ENCODE results near the gene ESRRA.
A peak's percentile ranks its signal among the peaks of the same experiment; 100 is the strongest.

The ESRRA gene

DNA sequence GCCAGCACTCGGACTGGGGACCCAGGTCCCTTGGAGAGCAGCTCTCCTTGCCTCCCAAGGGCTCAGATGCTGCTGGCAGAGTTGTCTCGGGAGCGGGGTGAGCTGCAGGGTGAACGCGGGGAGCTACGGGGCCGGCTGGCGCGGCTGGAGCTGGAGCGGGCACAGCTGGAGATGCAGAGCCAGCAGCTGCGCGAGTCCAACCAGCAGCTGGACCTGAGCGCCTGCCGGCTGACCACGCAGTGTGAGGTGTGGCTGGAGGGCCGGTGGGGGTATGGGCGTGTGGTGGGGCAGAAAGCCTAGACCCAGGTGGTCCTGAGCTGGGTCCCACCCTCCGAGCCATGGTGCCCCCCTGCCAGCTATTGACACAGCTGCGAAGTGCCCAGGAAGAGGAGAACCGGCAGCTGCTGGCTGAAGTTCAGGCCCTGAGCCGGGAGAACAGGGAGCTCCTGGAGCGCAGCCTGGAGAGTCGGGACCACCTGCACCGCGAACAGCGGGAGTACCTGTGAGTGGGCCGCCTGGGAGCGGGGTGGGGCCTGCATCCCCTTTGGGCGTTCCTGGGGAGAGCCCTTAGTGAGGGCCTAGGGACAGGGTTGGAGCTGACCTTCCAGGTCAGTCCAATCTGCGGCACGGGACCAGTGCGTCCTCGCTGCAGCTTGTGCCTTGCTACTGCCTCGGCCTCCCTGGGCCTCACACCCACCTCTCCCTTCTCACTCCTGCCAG lies 47.8 kb downstream of the ESRRA start:
- no peak for DNase-seq

- no peak for DNase-seq
Measured at GRCh38 chr11:64353715-64354506, 48.6 kb downstream of the ESRRA start.

GRCh38 chr11:64355078-64355940 lies 50.0 kb downstream of the ESRRA start:
- no peak for DNase-seq

GRCh38 chr11:64356498-64357411 lies 51.4 kb downstream of the ESRRA start:
- DNase-seq: no peak

DNA sequence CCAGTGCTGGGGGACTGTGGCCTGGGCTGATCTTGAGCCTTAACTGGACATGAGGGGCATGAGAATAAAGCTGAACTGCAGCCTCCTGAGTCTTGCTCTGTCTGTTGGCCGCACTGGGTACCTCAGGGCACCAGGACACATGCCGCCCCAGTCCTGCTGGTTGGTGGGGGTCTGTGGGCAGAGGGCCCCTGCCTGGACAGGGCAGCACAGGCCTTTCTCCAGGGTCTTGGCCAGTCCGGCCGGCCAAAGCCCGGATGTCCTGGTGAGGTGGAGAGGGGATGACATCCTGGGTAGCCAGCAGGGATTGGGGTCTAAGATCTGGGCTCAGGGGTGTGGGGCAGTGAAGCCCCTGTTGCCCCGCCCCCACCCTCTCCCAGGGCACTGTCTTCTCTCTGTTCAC lies 52.1 kb downstream of the ESRRA start:
- DNase-seq: no peak

DNA sequence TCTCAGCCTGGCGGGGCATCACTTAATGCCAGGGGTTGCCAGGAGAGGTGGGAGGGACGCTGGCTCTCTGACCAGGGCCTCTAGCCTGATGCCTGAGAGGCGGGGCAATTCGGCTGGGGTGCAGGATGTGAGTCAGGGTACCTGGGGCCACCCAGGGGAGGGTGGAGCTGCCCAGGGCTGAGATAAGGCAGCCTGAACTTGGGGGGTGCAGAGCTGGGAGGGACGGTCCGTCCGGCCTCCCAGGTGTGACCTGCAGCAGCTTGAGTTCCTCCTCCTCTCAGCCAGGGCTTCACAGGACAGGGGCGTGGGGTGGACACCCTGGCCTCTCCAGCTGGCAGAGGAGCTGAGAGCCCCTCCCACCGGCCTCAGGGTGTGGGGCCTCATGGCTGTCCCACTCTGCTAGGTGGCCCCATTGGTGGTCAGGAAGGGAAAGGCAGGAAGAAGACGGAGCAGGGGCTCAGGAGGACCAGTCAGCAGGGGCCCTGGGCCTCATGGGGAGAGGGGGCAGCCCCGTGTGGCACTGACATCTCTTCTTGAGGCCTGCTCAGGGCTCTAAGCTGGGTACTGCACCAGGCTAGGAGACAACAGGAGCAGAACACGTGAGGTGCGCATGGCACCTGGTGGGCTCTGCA lies 52.7 kb downstream of the ESRRA start:
- no peak for DNase-seq

GRCh38 chr11:64358536-64358906 lies 53.2 kb downstream of the ESRRA start:
- DNase-seq: no peak

- peak; percentile 25 for DNase-seq
Measured at GRCh38 chr11:64358907-64359711, 53.8 kb downstream of the ESRRA start, which contains the start of gene RPS6KA4. Gene RPS6KA4, plus strand, starts transcription at chr11:64359162. Its CDS starts 74 bp downstream, at chr11:64359236.

GRCh38 chr11:64359712-64360445 lies 54.6 kb downstream of the ESRRA start:
- DNase-seq: no peak

- no peak for DNase-seq
Measured at GRCh38 chr11:64360448-64360921, 55.2 kb downstream of the ESRRA start.

GRCh38 chr11:64361659-64362058 lies 56.3 kb downstream of the ESRRA start:
- DNase-seq: no peak

- DNase-seq: no peak
Measured at GRCh38 chr11:64362339-64362738, 57.0 kb downstream of the ESRRA start.

GRCh38 chr11:64364435-64364834 lies 59.1 kb downstream of the ESRRA start:
- DNase-seq: no peak

DNA sequence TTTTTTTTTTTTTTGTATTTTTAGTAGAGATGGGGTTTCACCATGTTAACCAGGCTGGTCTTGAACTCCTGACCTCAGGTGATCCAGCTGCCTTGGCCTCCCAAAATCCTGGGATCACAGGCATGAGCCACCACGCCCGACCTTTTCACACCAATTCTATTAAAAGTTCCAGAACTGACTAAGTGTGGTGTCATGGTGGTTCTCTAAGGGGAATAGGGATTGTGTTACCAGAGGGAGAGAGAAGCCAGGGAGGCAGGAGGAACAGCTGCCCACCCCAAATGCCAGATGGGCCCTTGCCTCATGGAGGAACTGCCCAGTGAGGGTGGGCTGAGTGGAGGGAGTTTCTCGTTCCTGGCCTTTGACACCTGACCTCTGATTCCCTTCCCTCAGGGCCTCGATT lies 59.6 kb downstream of the ESRRA start:
- no peak for DNase-seq

Data from NCI-H2227 treated with DMSO at 0.1 percent for 48 hours (cell line).